Measurements from ENCODE around the gene DHX36. TPM values are rescaled to one million over a fixed set of nuclear protein-coding genes. Genes with fewer than 3 reads are reported as not detected.

The DHX36 gene
- total RNA-seq (10 to 100 TPM; 26.6 to 84.6 (median 44.0) TPM), polyA plus RNA-seq (10 to 100 TPM; 17.4 to 52.9 (median 26.3) TPM)
- long read RNA-seq, donor 1, full-length matches to known transcripts: 17 of 25 reads
- long read RNA-seq, donor 1, partial matches to known transcripts: 8 of 25 reads
- long read RNA-seq, donor 1, other reads (novel, unspliced or antisense): 0 of 25 reads
- long read RNA-seq, donor 2, transcript DHX36-211 (3 exons, 833 nt): major isoform, 6 of 22 reads
- long read RNA-seq, donor 2, partial matches to known transcripts: 12 of 22 reads
- long read RNA-seq, donor 2, other reads (novel, unspliced or antisense): 0 of 22 reads
- long read RNA-seq, donor 3, full-length matches to known transcripts: 12 of 22 reads
- long read RNA-seq, donor 3, partial matches to known transcripts: 10 of 22 reads
- long read RNA-seq, donor 3, other reads (novel, unspliced or antisense): 0 of 22 reads
- long read RNA-seq, donor 4, partial matches to known transcripts: 2 of 5 reads
- long read RNA-seq, donor 4, other reads (novel, unspliced or antisense): 1 of 5 reads
- long read RNA-seq, donor 5, full-length matches to known transcripts: 33 of 40 reads
- long read RNA-seq, donor 5, partial matches to known transcripts: 3 of 40 reads
- long read RNA-seq, donor 5, other reads (novel, unspliced or antisense): 4 of 40 reads
- long read RNA-seq, donor 6, partial matches to known transcripts: 6 of 9 reads
- long read RNA-seq, donor 6, other reads (novel, unspliced or antisense): 0 of 9 reads
- long read RNA-seq, donor 7, full-length matches to known transcripts: 11 of 19 reads
- long read RNA-seq, donor 7, partial matches to known transcripts: 8 of 19 reads
- long read RNA-seq, donor 7, other reads (novel, unspliced or antisense): 0 of 19 reads
- long read RNA-seq, donor 8, full-length matches to known transcripts: 20 of 46 reads
- long read RNA-seq, donor 8, partial matches to known transcripts: 26 of 46 reads
- long read RNA-seq, donor 8, other reads (novel, unspliced or antisense): 0 of 46 reads
- long read RNA-seq, donor 9, full-length matches to known transcripts: 16 of 23 reads
- long read RNA-seq, donor 9, partial matches to known transcripts: 7 of 23 reads
- long read RNA-seq, donor 9, other reads (novel, unspliced or antisense): 0 of 23 reads
- long read RNA-seq, donor 10, full-length matches to known transcripts: 7 of 25 reads
- long read RNA-seq, donor 10, partial matches to known transcripts: 18 of 25 reads
- long read RNA-seq, donor 10, other reads (novel, unspliced or antisense): 0 of 25 reads

- Histone ChIP-seq H3K4me3 (peak within 1 kb of the TSS; percentile 47 to 90 (median 67)), H3K27ac (peak within 1 kb of the TSS; percentile 79 to 93 (median 89)), H3K36me3 (replicated peaks in 1 of 2) (no peaks in the 10 kb centered on the region), H3K9me3 (replicated peaks in 1 of 3) (no peaks in the 10 kb centered on the region), H3K4me1 (replicated peaks in 1 of 2) (peaks cover 9 to 44% of the 10 kb centered on the region in 2 donors), H3K27me3 (no peaks in the 10 kb centered on the region)
- peak; percentile 48 to 58 for TF ChIP-seq POLR2A (IDR thresholded peaks at IDR 0.05)
- peak in 1 of 6 experiments; percentile 14 for TF ChIP-seq CTCF (IDR thresholded peaks at IDR 0.05)
- WGBS, 4 donors: 0% methylated on average over 26 to 45 of the region's 45 CpGs
- DNase-seq: peak; percentile 88 to 96 (median 91)
- intact Hi-C loops (cut with DNase I): no loop called here
Observed at GRCh38 chr3:154323891-154324738, at the start of gene DHX36. Gene DHX36, minus strand, starts transcription at chr3:154324487. Its CDS starts 71 bp downstream, at chr3:154324416.

GRCh38 chr3:154367221-154367620 lies 42.9 kb upstream of the DHX36 start:
- intact Hi-C loops (cut with DNase I): no loop called here
- Histone ChIP-seq H3K27me3 (no peaks in the 10 kb centered on the region), H3K4me1 (replicated peaks in 1 of 2) (no peaks in the 10 kb centered on the region), H3K4me3 (no peak overlapping the region), H3K36me3 (replicated peaks in 1 of 2) (no peaks in the 10 kb centered on the region), H3K9me3 (replicated peaks in 1 of 3) (no peaks in the 10 kb centered on the region), H3K27ac (no peak overlapping the region)
- WGBS, 4 donors: 12 to 16% (median 13%) methylated on average over 3 of the region's 3 CpGs
- no peak for TF ChIP-seq CTCF (IDR thresholded peaks at IDR 0.05)
- no peak for TF ChIP-seq POLR2A (IDR thresholded peaks at IDR 0.05)
- no peak for DNase-seq

GRCh38 chr3:154364849-154365248 lies 40.6 kb upstream of the DHX36 start:
- H3K9me3 ChIP-seq (replicated peaks in 1 of 3): no peaks in the 10 kb centered on the region
- H3K4me3 ChIP-seq: no peak overlapping the region
- H3K27me3 ChIP-seq: no peaks in the 10 kb centered on the region
- no peaks in the 10 kb centered on the region for H3K36me3 ChIP-seq (replicated peaks in 1 of 2)
- DNase-seq: no peak
- H3K27ac ChIP-seq: no peak overlapping the region
- intact Hi-C loops (cut with DNase I): no loop called here
- no peaks in the 10 kb centered on the region for H3K4me1 ChIP-seq (replicated peaks in 1 of 2)
- no peak for TF ChIP-seq POLR2A (IDR thresholded peaks at IDR 0.05)
- no peak for TF ChIP-seq CTCF (IDR thresholded peaks at IDR 0.05)

Data from adrenal gland (tissue), 19 donors.